H1 (cell line): ENCODE data around the gene LRCH3. TPM values are rescaled to one million over a fixed set of nuclear protein-coding genes. Genes with fewer than 3 reads are reported as not detected.
A peak's percentile ranks its signal among the peaks of the same experiment; 100 is the strongest.

Experiments used
- CTCF ChIA-PET: fragments of 300-600 bp; sonication (Branson Sonifier 250); formaldehyde crosslinking; loops from one replicate; lab custom pipeline; 2021; ENCODE audit not compliant: partially characterized antibody; lab: Charles Lee
- POLR2A ChIA-PET: fragments of 300-600 bp; sonication (Branson Sonifier 250); formaldehyde crosslinking; loops from one replicate; lab custom pipeline; 2021; ENCODE audit warnings: inconsistent platforms; ENCODE audit not compliant: partially characterized antibody; lab: Charles Lee
- DNase-seq, 2 experiments: peaks; one replicate each; pipeline versions ENCODE4 v3.0.0 to v3.0.0-alpha.2; 2010 to 2022; ENCODE audit warnings: low spot score in 2 of 2, low read depth in 1 of 2, mixed read lengths in 1 of 2
- FAIRE-seq: peaks from 2 replicates; lab custom pipeline; 2011; peaks lifted over from hg19 to GRCh38; lab: Jason Lieb, UNC
- H2AFZ ChIP-seq: 2 replicates; pipeline ENCODE4 v1.8.1; 2012; ENCODE audit warnings: low read length, inconsistent platforms
- H2AK5ac ChIP-seq: 2 replicates; pipeline ENCODE4 v1.6.1; 2013; ENCODE audit warnings: low read depth, low read length
- H2BK120ac ChIP-seq: replicated peaks from 2 replicates; pipeline ENCODE3; 2013; ENCODE audit warnings: low read depth, low read length, inconsistent platforms
- H2BK12ac ChIP-seq: 2 replicates; pipeline ENCODE4 v1.6.1; 2013; ENCODE audit warnings: low read depth, low read length
- H2BK15ac ChIP-seq: 2 replicates; pipeline ENCODE4 v1.6.1; 2013; ENCODE audit warnings: low read length
- H2BK20ac ChIP-seq: 2 replicates; pipeline ENCODE4 v1.6.1; 2013; ENCODE audit warnings: low read length
- H2BK5ac ChIP-seq: 2 replicates; pipeline ENCODE4 v1.6.1; 2013; ENCODE audit warnings: low read depth, low read length
- H3K14ac ChIP-seq: 2 replicates; pipeline ENCODE4 v1.6.1; 2013; ENCODE audit warnings: inconsistent platforms; ENCODE audit not compliant: insufficient read length
- H3K18ac ChIP-seq: 2 replicates; pipeline ENCODE4 v1.6.1; 2013; ENCODE audit warnings: low read length; ENCODE audit errors: extremely low read depth
- H3K23ac ChIP-seq: 2 replicates; pipeline ENCODE4 v1.6.1; 2013; ENCODE audit warnings: inconsistent platforms; ENCODE audit not compliant: insufficient read length
- H3K23me2 ChIP-seq: 2 replicates; pipeline ENCODE4 v1.6.1; 2013; ENCODE audit warnings: low read depth, low read length
- H3K27ac ChIP-seq: 2 replicates; pipeline ENCODE4 v1.6.1; 2011; ENCODE audit warnings: low read depth, low read length, inconsistent platforms
- H3K27me3 ChIP-seq, 4 experiments: replicated peaks in 1 of 4; 1 replicate in 1 of 4; 2 replicates in 3 of 4; pipeline versions ENCODE4 v1.6.1 to v1.8.1; 2011 to 2013; ENCODE audit warnings: low read length in 3 of 4, mild to moderate bottlenecking in 3 of 4, inconsistent platforms in 2 of 4, mixed read lengths in 2 of 4, moderate library complexity in 1 of 4; ENCODE audit not compliant: control insufficient read depth in 3 of 4, insufficient read depth in 3 of 4; ENCODE audit errors: extremely low read depth in 1 of 4
- H3K36me3 ChIP-seq, 4 experiments: 2 replicates each; pipeline versions ENCODE4 v1.6.1 to v1.8.1; 2011 to 2013; ENCODE audit warnings: mild to moderate bottlenecking in 4 of 4, low read length in 3 of 4, moderate library complexity in 2 of 4, control low read depth in 1 of 4, inconsistent platforms in 1 of 4; ENCODE audit not compliant: insufficient read depth in 4 of 4, control insufficient read depth in 2 of 4
- H3K4ac ChIP-seq: replicated peaks from 2 replicates; pipeline ENCODE3; 2013; ENCODE audit warnings: low read length, low read depth, mixed read lengths, inconsistent platforms; ENCODE audit not compliant: insufficient read length
- H3K4me1 ChIP-seq, 4 experiments: replicated peaks in 1 of 4; 1 replicate in 1 of 4; 2 replicates in 3 of 4; pipeline versions ENCODE4 v1.6.1 to v1.8.1; 2011 to 2013; ENCODE audit warnings: low read length in 3 of 4, inconsistent platforms in 2 of 4, mixed read lengths in 1 of 4; ENCODE audit not compliant: insufficient read depth in 4 of 4, control insufficient read depth in 3 of 4
- H3K4me2 ChIP-seq, 2 experiments: 2 replicates each; pipeline versions ENCODE4 v1.6.1 to v1.8.1; 2011 to 2013; ENCODE audit warnings: low read depth in 2 of 2, low read length in 2 of 2, control low read depth in 1 of 2, inconsistent platforms in 1 of 2, mild to moderate bottlenecking in 1 of 2; ENCODE audit not compliant: insufficient read depth in 1 of 2
- H3K4me3 ChIP-seq, 4 experiments: fragments of 200-600, 300-600 bp in 1 of 4; sonication (generic), shearing (Covaris generic), sonication (Bioruptor Twin) in 1 of 4; 2 replicates each; pipeline versions ENCODE4 v1.5.1 to v1.8.1; 2011 to 2016; ENCODE audit warnings: low read length in 4 of 4, low read depth in 3 of 4, control low read depth in 2 of 4, inconsistent platforms in 2 of 4, mild to moderate bottlenecking in 2 of 4, mixed read lengths in 1 of 4, moderate library complexity in 1 of 4; ENCODE audit not compliant: insufficient read depth in 2 of 4; ENCODE audit errors: extremely low read depth in 1 of 4
- H3K56ac ChIP-seq: replicated peaks from 2 replicates; pipeline ENCODE3; 2013; ENCODE audit warnings: low read depth, mild to moderate bottlenecking, mixed read lengths, low read length, inconsistent platforms; ENCODE audit not compliant: insufficient read length
- H3K79me1 ChIP-seq: 2 replicates; pipeline ENCODE4 v1.6.1; 2013; ENCODE audit warnings: low read depth, low read length, control low read depth
- H3K79me2 ChIP-seq, 2 experiments: 2 replicates each; pipeline versions ENCODE4 v1.6.1 to v1.8.1; 2012 to 2013; ENCODE audit warnings: low read length in 2 of 2, mild to moderate bottlenecking in 2 of 2, inconsistent platforms in 1 of 2; ENCODE audit not compliant: insufficient read depth in 2 of 2, control insufficient read depth in 1 of 2
- H3K9ac ChIP-seq, 4 experiments: replicated peaks in 1 of 4; 1 replicate in 1 of 4; 2 replicates in 3 of 4; pipeline versions ENCODE4 v1.6.1 to v1.8.1; 2011 to 2013; ENCODE audit warnings: low read depth in 3 of 4, low read length in 3 of 4, control low read depth in 2 of 4, mild to moderate bottlenecking in 2 of 4, moderate library complexity in 2 of 4, inconsistent platforms in 1 of 4; ENCODE audit errors: extremely low read depth in 1 of 4
- H3K9me3 ChIP-seq, 2 experiments: 2 replicates each; pipeline versions ENCODE4 v1.6.1 to v1.8.1; 2012 to 2013; ENCODE audit warnings: mild to moderate bottlenecking in 2 of 2, moderate library complexity in 2 of 2, control low read depth in 1 of 2, inconsistent platforms in 1 of 2, low read depth in 1 of 2, low read length in 1 of 2, mixed read lengths in 1 of 2; ENCODE audit not compliant: insufficient read depth in 2 of 2
- H4K20me1 ChIP-seq, 2 experiments: replicated peaks in 1 of 2; 2 replicates each; pipeline versions ENCODE3 to v1.8.1; 2011 to 2013; ENCODE audit warnings: inconsistent platforms in 2 of 2, low read length in 2 of 2, mild to moderate bottlenecking in 1 of 2; ENCODE audit not compliant: insufficient read depth in 2 of 2, control insufficient read depth in 1 of 2
- H4K5ac ChIP-seq: 2 replicates; pipeline ENCODE4 v1.6.1; 2013; ENCODE audit warnings: low read length, low read depth, mixed read lengths, inconsistent platforms; ENCODE audit not compliant: insufficient read length
- H4K8ac ChIP-seq: 2 replicates; pipeline ENCODE4 v1.8.0; 2013; ENCODE audit warnings: mild to moderate bottlenecking, moderate library complexity, low read length, inconsistent platforms; ENCODE audit not compliant: insufficient read depth; ENCODE audit errors: extremely low read depth
- H4K91ac ChIP-seq: replicated peaks from 2 replicates; pipeline ENCODE3; 2013; ENCODE audit warnings: low read length, mixed read lengths, inconsistent platforms; ENCODE audit not compliant: insufficient read length
- EGR1 ChIP-seq: IDR thresholded peaks from 2 replicates; pipeline ENCODE4 v1.6.1; 2011; ENCODE audit warnings: low read depth, low read length, borderline replicate concordance
- JUN ChIP-seq: IDR thresholded peaks from 2 replicates; pipeline ENCODE4 v1.6.1; 2011; ENCODE audit warnings: low read depth, mild to moderate bottlenecking, improper control_type of control experiment, low read length
- RAD21 ChIP-seq, 2 experiments: IDR thresholded peaks in 1 of 2; conservative IDR thresholded peaks in 1 of 2; 2 replicates each; pipeline ENCODE4 v1.6.1; 2011; ENCODE audit warnings: low read depth in 2 of 2, low read length in 2 of 2, improper control_type of control experiment in 1 of 2, inconsistent platforms in 1 of 2, mild to moderate bottlenecking in 1 of 2, moderate library complexity in 1 of 2
- RXRA ChIP-seq: IDR thresholded peaks from 2 replicates; pipeline ENCODE4 v1.6.1; 2011; ENCODE audit warnings: low read depth, mild to moderate bottlenecking, low read length, moderate library complexity; ENCODE audit not compliant: insufficient read depth
- SAP30 ChIP-seq: fragments of 300-600 bp; sonication (generic); IDR thresholded peaks from 2 replicates; pipeline ENCODE4 v1.7.1; 2012; ENCODE audit warnings: low read length, moderate library complexity, mild to moderate bottlenecking, inconsistent platforms; ENCODE audit not compliant: insufficient read depth, insufficient replicate concordance
- TBP ChIP-seq: IDR thresholded peaks from 2 replicates; pipeline ENCODE4 v1.6.1; 2011; ENCODE audit warnings: low read depth, low read length, improper control_type of control experiment
- WGBS, 2 experiments: shearing (Covaris generic) in 1 of 2; methylation state at CpG; one replicate each; pipeline versions ENCODE4 v1.1.6 to v1.1.7; 2013 to 2015; ENCODE audit warnings: low lambda C conversion rate in 2 of 2, mixed read lengths in 2 of 2, inconsistent platforms in 1 of 2, low coverage in 1 of 2, missing lambda C conversion rate in 1 of 2; ENCODE audit not compliant: insufficient replicate concordance in 2 of 2, insufficient coverage in 1 of 2, insufficient read length in 1 of 2; ENCODE audit errors: extremely low coverage in 1 of 2, missing lambda C conversion rate in 1 of 2; 5-methylcytosine and 5-hydroxymethylcytosine counted together
- polyA plus RNA-seq, 7 experiments: library from polyadenylated mRNA; depleted of rRNA in 3 of 7; stranded (reverse) in 5 of 7; unstranded in 2 of 7; fragments of >200 nt in 5 of 7; fragments of 200-250 nt in 2 of 7; gene quantifications; 1 replicate in 5 of 7; 2 replicates in 1 of 7; 4 replicates in 1 of 7; pipeline versions ENCODE4 v1.2.1 to v1.2.3, GENCODE V29; 2011 to 2013; ENCODE audit warnings: missing spikeins in 2 of 7, mixed read lengths in 2 of 7
- total RNA-seq: library from RNA; stranded (reverse); fragmentation: NEBNext Ultra II Directional; extraction: Animal tissue kit (Norgen Biotek cat#: 25700); gene quantifications from 2 replicates; pipeline ENCODE4 v1.2.1, GENCODE V29; 2021

Gene LRCH3
- total and polyA plus RNA-seq, 2 of the 8 experiments (the other 6 are each of a cell fraction or from before 2014, with no cell fraction given): 58.4 to 66.0 TPM

DNA sequence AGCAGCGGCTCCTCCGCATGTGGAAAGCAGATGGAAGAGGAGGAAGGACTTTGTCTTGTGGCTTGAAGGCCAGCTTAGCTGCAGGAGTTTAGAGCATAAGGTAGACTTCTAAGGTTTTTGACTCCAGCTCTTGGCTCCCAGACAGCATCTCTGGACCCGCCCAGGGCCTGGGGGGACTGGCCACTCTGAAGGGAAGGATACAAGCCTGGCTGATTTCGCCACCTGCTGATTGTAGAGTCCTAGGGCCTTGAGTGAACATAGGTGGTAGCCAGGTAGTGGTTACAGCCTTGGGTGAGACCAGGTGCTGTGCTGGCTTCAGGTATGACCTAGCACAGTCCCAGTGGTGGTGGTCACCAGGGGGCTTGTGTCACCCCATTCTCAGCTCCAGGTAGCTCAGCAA lies 110.6 kb downstream of the LRCH3 start:
- no peak overlapping the region for H3K9ac ChIP-seq
- no peaks in the 10 kb centered on the region for H3K27me3 ChIP-seq
- H3K36me3 ChIP-seq: no peaks in the 10 kb centered on the region
- H4K91ac ChIP-seq: no peak overlapping the region
- no peak overlapping the region for H2BK12ac ChIP-seq
- H2BK20ac ChIP-seq: no peak overlapping the region
- H3K18ac ChIP-seq: no peak overlapping the region
- POLR2A ChIA-PET: interaction anchor here (1.6 kb wide), 1 partner anchor 49 kb away, joined by 5 read pairs; the partner anchor contains the start of gene RPL35A
- peaks cover 0 to 8% (median 6%) of the 10 kb centered on the region in 4 experiments; a peak in 6 of 7 replicates for H3K4me1 ChIP-seq
- WGBS, 2 experiments: 93% methylated on average over 4 of the region's 4 CpGs; no CpG with 5 or more reads in 1 of the 2 experiments
- H4K8ac ChIP-seq: peak overlapping the region; percentile 19; the same call in 1 of the 2 replicates
- CTCF ChIA-PET: interaction anchor here (1.0 kb wide), 1 partner anchor 10 kb away, joined by 4 read pairs; no protein-coding TSS in a partner anchor
- no peak overlapping the region for H3K27ac ChIP-seq
- H2BK5ac ChIP-seq: no peak overlapping the region
- no peak overlapping the region for H2BK120ac ChIP-seq
- no peak overlapping the region for H3K4me2 ChIP-seq
- H3K23ac ChIP-seq: no peak overlapping the region
- H2BK15ac ChIP-seq: 0 out of 2 replicates have a peak overlapping the region, but pooled peaks have one; percentile 46
- no peak overlapping the region for H2AFZ ChIP-seq
- H3K56ac ChIP-seq: no peak overlapping the region
- H3K14ac ChIP-seq: no peak overlapping the region
- no peaks in the 10 kb centered on the region for H3K79me2 ChIP-seq
- no peak for FAIRE-seq
- no peak overlapping the region for H3K4ac ChIP-seq
- H4K20me1 ChIP-seq: no peaks in the 10 kb centered on the region
- H2AK5ac ChIP-seq: no peak overlapping the region
- no peak overlapping the region for H3K4me3 ChIP-seq
- H4K5ac ChIP-seq: no peak overlapping the region
- no peaks in the 10 kb centered on the region for H3K23me2 ChIP-seq
- no peak for DNase-seq
- H3K9me3 ChIP-seq: no peaks in the 10 kb centered on the region
- TF ChIP-seq SAP30 (no peak), JUN (no peak), RAD21 (IDR thresholded peaks at IDR 0.05 in 1 of 2, conservative IDR thresholded peaks at IDR 0.05 in 1 of 2; ENCODE audit: low read depth in 2 of 2, low read length in 2 of 2) (no peak), EGR1 (no peak), RXRA (no peak), TBP (no peak)
- no peaks in the 10 kb centered on the region for H3K79me1 ChIP-seq
